NCI-H510A treated with DMSO at 0.1 percent for 48 hours (cell line): ENCODE measurements around the gene TMEM190.
A peak's percentile ranks its signal among the peaks of the same experiment; 100 is the strongest.
"Not testable (repeated sequence)": the region's sequence is repeated elsewhere in the genome, so short reads cannot be mapped to it uniquely, and the experiment has no call there.

Experiments
- DNase-seq: peaks from one replicate; lab custom pipeline; 2025; lab: John Stamatoyannopoulos, UW

The TMEM190 gene

DNA sequence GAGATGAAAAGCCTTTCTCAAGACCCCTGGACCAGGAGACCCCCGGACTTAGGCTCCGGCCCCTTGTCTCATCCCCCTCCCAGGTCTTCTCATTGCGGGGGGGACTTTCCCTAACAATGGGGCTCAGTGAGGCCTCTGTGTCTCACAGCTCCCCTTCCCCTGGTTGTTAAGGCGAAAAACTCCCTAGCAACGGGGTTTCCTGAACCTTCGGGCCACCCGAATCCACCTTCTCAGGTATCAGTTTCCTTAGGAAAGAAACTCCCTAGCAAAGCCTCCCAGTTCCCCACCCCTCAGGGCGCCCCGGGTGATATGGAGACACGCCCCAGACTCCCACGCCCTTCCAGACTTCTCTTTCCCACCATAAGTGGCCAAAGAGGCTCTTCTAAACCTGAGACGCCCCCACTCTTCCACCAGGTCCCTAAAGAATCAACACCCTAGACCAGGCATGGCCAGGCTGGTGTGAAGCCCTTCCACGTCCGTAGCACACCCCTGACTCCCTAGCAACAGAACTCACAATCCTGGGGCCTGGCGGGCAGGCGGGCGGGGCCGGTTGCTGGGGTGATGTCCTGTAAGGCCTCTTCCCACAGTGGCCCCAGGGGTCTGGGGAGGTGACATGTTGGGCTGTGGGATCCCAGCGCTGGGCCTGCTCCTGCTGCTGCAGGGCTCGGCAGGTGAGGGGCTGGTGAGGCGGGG, at the start of gene TMEM190:
Gene TMEM190, plus strand, starts transcription at position 586 of the 693 bp plus-strand sequence. Its CDS starts 28 bp downstream, at position 614.
- DNase-seq = no peak

DNA sequence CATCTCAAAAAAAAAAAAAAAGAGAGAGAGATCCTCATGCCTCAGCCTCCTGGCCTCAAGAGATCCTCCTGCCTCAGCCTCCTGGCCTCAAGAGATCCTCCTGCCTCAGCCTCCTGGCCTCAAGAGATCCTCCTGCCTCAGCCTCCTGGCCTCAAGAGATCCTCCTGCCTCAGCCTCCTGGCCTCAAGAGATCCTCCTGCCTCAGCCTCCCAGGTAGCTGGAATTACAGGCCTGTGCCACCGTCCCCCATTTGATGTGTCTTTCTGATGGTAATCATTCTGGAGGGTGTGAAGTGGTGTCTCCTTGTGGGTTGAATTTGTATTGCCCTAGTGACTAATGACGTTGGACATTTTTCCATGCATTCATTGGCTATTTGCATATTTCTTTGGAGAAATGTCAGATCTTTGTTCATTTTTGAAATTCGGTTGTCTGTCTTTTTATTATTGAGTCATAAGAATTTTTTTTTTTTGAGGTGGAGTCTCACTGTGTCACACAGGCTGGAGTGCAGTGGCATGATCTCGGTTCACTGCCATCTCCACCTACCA, 47.8 kb upstream of the TMEM190 start:
- DNase-seq = not testable (repeated sequence)

DNA sequence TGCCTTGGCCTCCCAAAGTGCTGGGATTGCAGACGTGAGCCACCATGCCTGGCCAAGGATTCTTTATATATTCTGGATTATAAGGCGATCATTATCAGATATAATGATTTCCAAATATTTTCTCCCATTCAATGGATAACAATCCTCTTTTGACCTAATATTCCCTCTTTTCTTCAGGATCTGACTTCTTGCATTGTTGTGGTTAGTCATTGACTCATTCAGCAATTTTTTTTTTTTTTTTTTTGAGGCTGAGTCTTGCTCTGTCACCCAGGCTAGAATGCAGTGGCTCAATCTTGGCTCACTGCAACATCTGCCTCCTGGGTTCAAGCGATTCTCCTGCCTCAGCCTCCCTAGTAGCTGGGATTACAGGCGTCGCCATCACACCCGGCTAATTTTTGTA, 46.8 kb upstream of the TMEM190 start:
- DNase-seq = not testable (repeated sequence)

DNA sequence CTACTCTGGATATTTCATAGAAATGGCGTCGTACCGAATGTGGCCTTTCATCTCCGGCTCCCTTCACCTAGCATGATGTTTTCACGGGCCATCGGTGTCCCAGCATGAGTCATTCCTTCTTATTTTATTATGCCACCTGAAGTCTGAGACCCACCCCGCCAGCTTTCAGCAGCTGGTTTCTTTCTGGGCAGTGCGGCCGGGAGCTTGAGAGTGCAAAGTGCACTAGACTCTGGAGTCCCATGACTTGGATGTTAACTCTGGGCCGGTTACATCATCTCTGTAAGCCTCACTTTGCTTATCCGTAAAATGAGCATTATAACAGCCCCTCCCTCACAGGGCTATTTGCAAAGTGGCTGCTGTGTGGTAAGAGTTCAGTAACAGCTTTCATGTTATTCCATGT, 42.8 kb upstream of the TMEM190 start:
- no peak for DNase-seq

DNA sequence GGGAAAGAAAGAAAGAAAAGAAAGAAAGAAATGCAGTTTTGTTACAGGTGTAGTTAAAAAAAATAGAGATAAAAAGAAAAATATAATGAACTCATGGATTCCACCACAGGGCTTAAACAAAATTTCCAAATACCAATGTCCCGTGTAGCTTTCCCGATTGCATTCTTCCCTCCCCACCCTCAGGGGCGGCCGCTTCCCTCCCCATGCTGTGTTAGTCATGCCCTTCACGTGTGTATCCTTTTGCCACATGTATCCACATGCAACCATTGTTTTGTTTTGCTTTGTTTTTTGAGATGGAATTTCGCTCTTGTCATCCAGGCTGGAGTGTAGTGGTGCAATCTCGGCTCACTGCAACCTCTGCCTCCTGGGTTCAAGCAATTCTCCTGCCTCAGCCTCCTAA, 40.5 kb upstream of the TMEM190 start:
- no peak for DNase-seq

DNA sequence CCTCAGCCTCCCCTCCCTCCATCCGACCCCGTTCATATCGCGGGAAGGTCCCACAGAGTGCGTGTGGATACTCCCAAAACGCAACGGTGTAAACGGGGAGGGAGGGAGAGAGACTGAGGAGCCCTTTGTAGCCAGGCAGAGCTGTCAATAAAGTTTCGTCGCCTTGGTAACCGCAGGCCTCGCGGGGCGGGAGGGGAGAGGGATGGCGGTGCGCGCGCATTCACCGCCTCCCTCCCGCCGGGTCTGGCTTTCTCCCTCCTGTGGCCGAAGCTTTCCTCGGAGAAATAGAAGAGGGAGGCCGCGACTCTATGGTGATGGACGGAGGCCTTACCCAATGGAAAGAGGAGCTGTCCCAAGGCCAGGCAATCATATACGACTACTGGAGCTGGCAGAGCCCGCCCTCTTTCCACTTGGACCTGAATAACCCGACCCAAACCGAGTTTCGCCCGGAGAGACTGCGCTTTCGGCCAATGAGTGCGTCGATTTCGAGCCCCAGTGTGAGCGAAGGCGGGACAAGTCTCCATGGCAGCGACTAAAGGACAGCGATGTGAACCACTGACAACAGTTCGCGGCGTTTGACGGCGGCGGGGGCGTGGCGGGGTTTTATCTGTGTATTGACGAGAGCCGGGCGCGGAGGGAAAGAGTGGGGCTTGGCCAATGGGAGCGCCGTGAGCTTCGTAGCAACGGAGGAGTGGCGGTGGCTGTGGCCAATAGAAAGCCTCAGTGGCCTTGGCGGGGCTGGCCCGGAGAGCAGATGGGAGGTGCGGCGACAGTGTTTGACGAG, 37.3 kb upstream of the TMEM190 start, which contains the start of gene KMT5C:
Gene KMT5C, plus strand, starts transcription at position 772 of the 784 bp plus-strand sequence. CDS start 2,061 bp downstream, outside the sequence.
- peak; percentile 99 for DNase-seq

DNA sequence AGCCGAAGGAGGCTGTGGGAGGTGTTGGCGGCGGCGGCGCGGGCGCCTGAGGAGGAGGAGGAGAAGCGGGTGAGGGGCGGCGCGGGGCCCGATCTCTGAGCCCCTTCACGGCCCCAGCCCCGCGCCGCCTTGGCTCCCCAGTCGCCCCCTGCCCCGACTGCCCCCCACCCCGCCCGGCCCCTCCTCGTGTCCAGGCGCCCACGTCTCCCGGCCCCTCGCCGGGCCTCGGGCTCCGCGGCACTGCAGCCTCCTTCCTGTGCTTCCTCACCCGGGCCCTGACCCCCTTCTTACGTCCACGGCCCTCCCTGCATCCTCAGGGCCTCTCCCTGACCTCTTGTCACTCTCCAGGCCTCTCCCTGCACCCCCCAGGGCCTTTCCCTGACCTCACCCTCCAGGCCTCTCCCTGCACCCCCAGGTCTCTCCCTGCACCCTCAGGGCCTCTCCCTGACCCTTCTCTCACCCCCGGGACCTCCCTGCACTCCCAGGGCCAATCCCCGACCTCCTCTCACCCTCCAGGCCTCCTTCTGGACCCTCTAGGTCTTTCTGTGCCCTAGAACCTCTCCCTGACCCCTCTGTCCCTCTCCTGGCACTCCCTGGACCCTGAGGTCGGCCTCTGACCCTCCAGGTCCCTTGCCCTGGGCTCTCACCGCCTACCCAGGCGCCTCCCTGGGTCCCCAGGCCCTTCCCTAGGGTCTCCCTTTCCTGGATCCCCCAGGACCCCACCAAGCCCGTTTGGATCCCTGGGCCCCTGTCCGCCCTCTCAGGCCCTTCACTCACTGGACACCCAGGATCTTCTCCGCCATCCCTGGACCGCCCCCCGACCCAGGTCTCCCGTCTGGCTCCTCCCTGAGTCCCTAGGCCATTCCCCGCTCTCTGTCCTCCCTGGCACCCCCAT, 36.5 kb upstream of the TMEM190 start:
- DNase-seq = no peak

DNA sequence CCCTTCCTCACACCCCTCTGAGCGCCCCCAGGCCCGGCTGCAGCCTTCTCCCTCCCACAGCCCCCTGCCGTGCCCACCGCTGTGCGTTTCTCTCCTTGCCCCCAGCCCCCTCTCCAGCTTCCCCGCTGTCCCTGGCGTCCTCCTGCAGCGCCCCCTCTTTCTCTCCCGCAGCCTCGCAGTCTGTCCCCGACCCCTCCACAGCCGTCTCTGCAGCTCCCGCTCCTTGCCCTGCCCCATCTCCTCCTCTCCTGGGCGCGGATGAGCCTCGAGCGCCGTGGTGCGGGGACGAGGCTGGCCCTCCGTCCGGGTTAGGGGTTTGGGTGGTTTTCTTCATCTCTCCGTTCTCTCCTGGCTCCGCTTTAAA, 35.9 kb upstream of the TMEM190 start:
- peak; percentile 77 for DNase-seq

DNA sequence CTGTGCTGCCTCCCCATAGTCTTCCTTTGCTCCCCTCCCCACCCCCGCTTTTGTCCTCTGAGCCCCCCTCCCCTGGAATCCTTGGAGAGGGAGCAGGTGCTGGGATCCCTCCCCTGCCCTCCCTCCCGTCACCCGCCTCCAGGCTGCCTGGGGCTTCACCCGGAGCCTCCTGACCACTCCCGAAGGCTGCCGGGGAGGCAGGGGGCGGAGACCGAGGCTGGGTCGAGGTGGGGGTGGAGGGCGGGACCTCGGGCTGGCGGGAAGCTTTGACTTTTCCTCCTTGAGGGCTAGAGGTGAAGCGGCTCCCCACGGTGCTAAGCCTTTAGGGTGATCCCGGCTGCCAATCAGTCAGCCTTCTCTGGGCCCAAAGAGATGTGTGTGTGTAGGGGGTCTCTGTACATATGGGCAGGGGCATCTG, 35.4 kb upstream of the TMEM190 start:
- peak; percentile 77 for DNase-seq

DNA sequence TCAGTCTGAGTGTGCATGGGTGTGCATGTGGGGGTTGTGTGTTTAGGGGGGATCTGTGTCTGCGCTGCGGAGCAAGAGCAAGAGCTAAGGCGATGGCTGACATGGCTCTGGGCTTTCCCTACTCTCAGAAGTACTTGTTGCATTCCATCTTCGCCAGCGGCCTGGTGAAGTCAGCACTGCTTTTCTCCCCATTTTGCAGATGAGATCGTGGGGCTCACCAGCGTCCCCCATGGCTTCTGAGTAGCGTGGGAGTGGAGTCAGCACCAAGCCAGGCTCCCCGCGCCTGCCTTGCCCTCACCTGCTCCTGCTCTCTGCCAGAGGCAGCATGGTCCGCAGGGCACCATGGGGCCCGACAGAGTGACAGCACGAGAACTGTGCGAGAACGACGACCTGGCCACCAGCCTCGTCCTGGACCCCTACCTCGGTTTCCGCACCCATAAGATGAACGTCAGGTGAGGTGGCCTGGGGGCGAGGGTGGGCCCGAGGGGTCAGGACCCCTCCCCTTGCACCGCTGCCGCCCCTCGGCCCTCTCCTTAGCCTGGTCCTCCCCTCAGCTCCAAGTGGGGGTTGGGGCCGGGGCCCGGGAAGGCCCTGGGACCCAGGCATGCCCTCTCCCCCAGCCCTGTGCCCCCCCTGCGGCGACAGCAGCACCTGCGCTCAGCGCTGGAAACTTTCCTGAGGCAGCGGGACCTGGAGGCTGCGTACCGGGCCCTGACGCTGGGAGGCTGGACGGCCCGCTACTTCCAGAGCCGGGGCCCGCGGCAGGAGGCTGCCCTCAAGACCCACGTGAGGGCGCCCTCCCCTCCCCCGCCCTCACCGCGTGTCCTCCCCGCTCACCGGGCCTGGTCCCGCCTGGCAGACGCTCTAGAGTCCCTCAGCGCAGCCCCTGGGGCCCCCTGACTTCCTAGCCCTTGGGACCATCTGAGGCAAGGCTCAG, 34.8 kb upstream of the TMEM190 start:
- no peak for DNase-seq

DNA sequence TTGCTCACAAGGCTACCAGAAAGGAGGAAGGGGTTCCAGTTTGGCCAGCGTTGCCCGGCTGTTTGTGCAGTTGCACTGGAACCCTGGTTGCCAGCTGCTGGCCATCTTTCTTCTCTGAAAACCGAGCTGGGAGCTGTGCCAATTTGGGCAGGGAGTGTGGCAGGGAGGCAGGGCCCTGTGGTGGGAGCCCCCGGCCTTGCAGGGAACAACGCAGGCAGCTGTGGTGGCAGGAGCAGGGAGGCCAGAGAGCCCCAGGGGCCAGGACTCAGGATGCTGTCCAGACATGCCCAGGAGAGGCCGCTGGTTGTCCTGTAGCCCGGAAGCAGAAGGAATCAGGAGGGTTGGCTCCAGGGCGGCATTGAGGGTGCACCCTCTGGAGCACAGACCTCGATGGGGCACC, 32.2 kb upstream of the TMEM190 start:
- no peak for DNase-seq

DNA sequence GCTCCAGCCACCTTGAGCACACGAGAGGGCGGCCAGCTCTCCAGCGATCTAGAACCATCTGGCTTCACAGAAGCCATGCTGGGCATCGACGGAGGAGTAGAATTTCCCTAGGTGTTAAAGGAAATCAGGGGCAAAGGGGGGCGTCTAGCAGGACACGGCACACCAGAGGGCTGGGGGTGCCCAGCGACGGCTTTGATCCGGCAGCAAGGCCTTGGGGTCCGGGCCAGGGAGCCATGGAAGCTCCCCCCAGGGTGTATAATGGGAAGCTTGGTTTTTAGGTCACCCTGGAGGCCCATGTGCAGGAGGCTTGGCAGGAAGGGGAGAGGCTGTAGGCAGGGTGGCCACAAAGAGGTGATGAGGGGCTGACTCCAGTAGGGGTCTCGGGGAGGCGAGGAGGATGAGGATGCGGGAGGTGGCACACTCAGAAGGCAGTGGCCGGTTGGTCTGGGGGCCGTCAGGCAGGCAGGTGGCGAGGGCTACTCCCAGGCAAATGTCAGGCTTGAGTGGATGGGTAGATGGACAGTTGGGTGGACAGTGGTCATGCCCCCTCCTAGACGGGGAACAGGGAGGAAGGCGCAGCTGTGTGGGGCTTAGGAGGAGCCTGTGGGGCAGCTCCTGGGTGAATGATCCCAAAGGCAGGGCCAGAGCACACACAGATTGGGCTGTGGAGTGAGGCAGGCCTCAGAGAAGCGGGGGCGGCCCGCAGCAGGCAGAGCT, 31.4 kb upstream of the TMEM190 start:
- no peak for DNase-seq

DNA sequence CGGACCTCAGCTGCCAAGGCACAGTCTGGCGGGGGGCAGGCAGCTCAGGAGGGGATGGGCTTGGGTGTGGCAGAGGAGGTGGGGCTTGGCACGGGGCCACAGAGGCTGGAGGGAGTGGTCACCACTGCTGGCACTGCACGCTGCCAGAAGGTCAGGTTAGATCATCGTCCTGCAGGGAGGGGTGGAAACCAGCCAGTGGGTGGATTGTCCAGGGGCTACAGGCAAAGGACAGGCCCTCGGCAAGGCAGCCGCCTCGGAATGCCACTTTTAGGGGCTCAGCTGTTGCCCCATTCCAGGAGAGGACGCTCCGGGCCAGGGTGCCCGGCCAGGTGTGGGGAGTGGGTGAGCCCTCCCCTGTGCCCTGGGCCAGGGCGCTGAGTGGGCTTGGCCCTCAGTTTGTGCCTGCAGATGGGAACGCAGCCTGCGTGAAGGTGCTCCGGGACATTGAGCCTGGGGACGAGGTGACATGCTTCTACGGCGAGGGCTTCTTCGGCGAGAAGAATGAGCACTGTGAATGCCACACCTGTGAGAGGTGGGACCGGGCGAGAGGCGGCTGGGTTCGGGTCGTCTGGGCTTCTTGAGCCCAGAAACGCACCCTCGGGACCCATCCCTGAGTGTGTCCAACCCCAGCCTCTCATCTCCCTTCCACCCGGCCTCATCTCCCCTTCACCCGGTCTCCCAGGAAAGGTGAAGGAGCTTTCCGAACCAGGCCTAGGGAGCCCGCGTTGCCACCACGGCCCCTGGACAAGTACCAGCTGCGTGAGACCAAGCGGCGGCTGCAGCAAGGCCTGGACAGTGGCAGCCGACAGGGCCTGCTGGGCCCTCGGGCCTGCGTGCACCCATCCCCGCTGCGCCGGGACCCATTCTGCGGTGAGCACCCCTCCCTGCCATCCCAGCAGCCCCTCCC, 30.6 kb upstream of the TMEM190 start:
- no peak for DNase-seq

DNA sequence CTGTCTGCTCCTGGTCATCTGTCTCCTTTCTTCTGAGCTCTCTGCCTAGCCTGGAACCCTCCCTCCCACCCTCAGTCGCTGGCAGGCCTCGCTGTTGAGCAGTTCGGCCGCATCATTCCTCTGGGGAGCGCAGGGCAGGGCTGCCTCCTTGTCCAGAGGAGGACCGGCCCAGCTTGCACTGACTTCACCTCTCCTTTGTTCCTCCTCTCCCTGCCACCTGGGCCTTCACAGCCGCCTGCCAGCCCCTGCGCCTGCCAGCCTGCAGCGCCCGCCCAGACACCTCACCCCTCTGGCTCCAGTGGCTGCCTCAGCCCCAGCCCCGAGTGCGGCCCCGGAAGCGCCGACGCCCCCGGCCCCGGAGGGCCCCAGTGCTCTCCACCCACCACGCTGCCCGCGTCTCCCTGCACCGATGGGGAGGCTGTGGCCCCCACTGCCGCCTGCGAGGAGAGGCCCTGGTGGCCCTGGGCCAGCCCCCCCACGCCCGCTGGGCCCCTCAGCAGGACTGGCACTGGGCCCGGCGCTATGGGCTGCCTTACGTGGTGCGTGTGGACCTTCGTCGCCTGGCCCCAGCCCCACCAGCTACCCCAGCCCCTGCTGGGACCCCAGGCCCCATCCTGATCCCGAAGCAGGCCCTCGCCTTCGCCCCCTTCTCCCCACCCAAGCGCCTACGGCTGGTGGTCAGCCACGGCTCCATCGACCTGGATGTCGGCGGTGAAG, 29.7 kb upstream of the TMEM190 start:
- no peak for DNase-seq

DNA sequence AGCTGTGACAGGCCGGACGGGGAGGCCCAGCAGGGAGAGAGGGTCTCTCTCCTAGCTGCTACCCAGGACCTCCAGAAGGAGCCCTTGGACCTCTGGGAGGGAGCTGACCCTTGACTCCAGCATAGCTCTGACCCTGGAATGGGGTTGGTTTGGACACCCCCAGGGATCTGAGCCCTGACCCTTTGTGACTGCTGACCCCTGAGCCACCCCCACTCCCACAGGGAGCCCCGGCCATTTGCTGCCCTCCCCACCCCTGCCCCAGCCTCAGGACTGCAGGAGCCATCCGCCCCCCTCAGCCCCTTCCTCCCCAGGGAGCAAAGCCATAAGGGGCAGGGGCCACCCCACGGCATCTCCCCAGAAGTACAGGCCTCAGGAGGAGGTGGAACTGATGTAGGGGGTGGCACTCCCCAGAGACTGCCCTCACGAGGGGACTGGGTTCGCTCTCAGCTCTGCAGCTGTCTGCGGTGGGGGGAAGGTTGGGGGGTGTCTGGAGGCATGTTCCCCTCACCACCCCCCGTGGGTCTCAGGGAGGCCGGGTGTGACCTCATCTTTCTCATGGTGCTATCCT, 29.1 kb upstream of the TMEM190 start:
- no peak for DNase-seq

DNA sequence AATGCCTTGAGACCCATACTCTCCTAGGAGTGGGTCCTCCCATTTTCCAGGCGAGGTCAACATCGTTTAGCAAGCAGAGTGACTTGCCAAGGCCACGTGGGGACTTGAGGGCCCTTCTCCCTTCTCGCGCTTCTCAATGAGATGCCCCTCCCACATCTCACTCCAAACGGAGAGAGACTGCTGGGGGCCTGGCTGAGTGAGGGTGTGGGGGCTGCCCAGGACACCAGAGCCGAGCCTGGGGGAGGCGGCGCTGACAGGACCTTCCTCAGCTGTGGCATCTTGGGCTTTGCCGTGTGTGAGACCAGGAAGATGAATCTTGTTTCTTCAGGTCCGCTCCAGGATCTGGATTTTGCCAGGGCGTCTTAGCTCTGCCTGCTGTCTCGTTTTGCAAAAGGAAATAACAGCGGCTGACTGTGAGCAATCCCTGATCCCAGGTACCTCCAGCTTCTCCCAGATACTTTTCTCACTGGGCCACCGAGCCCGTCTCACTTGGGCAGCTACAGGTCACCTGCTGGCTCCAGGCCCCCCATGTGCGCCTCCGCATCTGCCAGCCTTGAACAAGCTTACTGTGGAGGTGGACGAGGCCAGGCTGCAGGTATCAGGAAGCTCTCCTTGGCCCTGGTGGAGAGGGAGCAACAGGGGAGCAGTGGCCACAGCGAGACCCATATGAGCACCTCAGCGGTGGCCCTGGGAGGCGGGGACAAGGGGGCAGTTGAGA, 28.1 kb upstream of the TMEM190 start:
- DNase-seq = no peak

DNA sequence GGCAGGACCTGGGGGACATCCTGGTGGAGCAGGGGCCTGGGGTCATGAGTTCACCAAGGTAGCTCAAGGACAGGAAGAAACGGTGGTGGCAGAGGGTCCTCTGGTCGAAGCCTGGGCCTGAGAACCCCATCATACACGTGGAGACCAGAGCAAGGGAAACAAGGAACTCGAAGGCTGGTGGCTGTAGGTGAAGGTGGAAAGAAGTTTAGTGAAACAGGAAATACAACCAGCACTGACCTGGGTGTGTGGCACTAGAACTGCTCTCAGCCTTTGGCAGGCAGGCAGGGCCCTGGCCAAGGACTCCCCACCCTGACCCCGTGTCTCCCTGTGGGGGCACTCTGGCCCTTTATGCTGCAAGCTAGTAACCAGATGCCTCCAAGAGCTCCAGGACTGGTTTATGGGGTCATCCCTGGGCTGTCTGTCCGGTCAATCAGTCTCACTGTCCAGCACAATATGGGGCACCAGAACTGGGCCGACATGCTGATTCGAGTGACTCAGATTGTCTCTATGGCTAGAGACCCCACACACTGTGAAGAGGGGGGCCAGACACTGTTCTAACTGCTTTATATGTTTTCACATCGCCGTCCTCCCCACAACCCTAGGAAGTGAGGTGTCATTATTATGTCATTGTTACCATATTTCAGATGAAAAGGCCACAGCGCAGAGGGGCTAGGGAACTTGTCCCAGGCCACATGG, 25.9 kb upstream of the TMEM190 start:
- DNase-seq = no peak
